ENCODE data around the gene GGTLC1.

DNA sequence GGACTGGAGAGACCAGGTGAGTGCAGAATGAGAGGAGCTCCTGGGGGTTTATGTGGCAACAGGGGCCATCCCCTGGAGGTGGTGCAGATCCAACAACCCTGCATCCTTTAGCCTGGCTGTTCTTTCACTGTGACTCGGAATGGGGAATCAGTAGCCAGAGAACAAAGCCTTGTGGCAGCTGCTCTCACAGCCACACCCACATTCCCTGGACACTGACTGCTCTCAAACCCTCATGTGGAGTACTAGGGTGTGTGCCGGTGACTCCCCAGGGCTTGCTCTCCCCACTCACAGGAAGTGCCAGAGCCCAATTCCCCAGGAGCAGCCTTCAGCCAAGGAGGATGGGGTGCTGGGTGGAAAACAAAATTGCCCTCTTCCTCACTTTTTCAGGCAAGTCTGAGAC is 30.2 kb upstream of the GGTLC1 start:
- TF ChIP-seq, protein P1, sequence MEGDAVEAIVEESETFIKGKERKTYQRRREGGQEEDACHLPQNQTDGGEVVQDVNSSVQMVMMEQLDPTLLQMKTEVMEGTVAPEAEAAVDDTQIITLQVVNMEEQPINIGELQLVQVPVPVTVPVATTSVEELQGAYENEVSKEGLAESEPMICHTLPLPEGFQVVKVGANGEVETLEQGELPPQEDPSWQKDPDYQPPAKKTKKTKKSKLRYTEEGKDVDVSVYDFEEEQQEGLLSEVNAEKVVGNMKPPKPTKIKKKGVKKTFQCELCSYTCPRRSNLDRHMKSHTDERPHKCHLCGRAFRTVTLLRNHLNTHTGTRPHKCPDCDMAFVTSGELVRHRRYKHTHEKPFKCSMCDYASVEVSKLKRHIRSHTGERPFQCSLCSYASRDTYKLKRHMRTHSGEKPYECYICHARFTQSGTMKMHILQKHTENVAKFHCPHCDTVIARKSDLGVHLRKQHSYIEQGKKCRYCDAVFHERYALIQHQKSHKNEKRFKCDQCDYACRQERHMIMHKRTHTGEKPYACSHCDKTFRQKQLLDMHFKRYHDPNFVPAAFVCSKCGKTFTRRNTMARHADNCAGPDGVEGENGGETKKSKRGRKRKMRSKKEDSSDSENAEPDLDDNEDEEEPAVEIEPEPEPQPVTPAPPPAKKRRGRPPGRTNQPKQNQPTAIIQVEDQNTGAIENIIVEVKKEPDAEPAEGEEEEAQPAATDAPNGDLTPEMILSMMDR (IDR thresholded peaks at IDR 0.05), result no peak
- TF ChIP-seq POLR2A (IDR thresholded peaks at IDR 0.05), result no peak
